ENCODE data around the gene CCL16.

GRCh38 chr17:36000732-36001109 lies 19.4 kb upstream of the CCL16 start:
- no peak for TF ChIP-seq CTCF (conservative IDR thresholded peaks at IDR 0.05; ENCODE audit: low read depth, low read length)
- TF ChIP-seq CEBPB (IDR thresholded peaks at IDR 0.05; ENCODE audit: low read depth, low read length): no peak
- TF ChIP-seq POLR2A (IDR thresholded peaks at IDR 0.05; ENCODE audit: low read depth, low read length): no peak
- no peak for TF ChIP-seq RAD21 (IDR thresholded peaks at IDR 0.05; ENCODE audit: low read length)
- TF ChIP-seq SMC3 (IDR thresholded peaks at IDR 0.05; ENCODE audit: low read depth, low read length): no peak
- TF ChIP-seq MAZ (IDR thresholded peaks at IDR 0.05; ENCODE audit: borderline replicate concordance, low read depth, low read length): no peak
- no peak for TF ChIP-seq MAFK (IDR thresholded peaks at IDR 0.05; ENCODE audit: low read depth, low read length)
- TF ChIP-seq RCOR1 (IDR thresholded peaks at IDR 0.05; ENCODE audit: insufficient replicate concordance, low read length): no peak
- TF ChIP-seq USF2 (IDR thresholded peaks at IDR 0.05; ENCODE audit: low read depth, low read length): no peak
- no peak for TF ChIP-seq MXI1 (IDR thresholded peaks at IDR 0.05; ENCODE audit: borderline replicate concordance, low read depth, low read length)
- TF ChIP-seq RFX5 (IDR thresholded peaks at IDR 0.05; ENCODE audit: low read depth, low read length): no peak
